GM21526 (cell line): ENCODE data around the gene PLEKHA5.
"Not testable (repeated sequence)": the region's sequence is repeated elsewhere in the genome, so short reads cannot be mapped to it uniquely, and the experiment has no call there.

Experiments used
- ATAC-seq: cut with Tn5 transposase; IDR thresholded peaks from one replicate; pipeline ENCODE4 v1.9.1; 2021; ENCODE audit warnings: moderate library complexity; ENCODE audit not compliant: unreplicated experiment, low FRiP score

Gene PLEKHA5

GRCh38 chr12:19273482-19274330 is 144.2 kb downstream of the PLEKHA5 start:
- no peak for ATAC-seq

GRCh38 chr12:19276767-19277166 is 147.2 kb downstream of the PLEKHA5 start:
- ATAC-seq = no peak

GRCh38 chr12:19277711-19278110 is 148.2 kb downstream of the PLEKHA5 start:
- ATAC-seq = no peak

GRCh38 chr12:19278407-19278806 is 148.9 kb downstream of the PLEKHA5 start:
- no peak for ATAC-seq

GRCh38 chr12:19282133-19282699 is 152.7 kb downstream of the PLEKHA5 start:
- ATAC-seq = no peak

GRCh38 chr12:19284658-19285057 is 155.1 kb downstream of the PLEKHA5 start:
- no peak for ATAC-seq

GRCh38 chr12:19285793-19286448 is 156.4 kb downstream of the PLEKHA5 start:
- ATAC-seq = no peak

- ATAC-seq = no peak
These were observed 157.8 kb downstream of the PLEKHA5 start for GRCh38 chr12:19287302-19287701.

GRCh38 chr12:19288161-19288560 is 158.6 kb downstream of the PLEKHA5 start:
- no peak for ATAC-seq

GRCh38 chr12:19288603-19289244 is 159.2 kb downstream of the PLEKHA5 start:
- no peak for ATAC-seq

- no peak for ATAC-seq
These were observed 169.5 kb downstream of the PLEKHA5 start for GRCh38 chr12:19298836-19299605.

- no peak for ATAC-seq
These were observed 170.2 kb downstream of the PLEKHA5 start for GRCh38 chr12:19299765-19300164.

- ATAC-seq = no peak
These were observed 171.7 kb downstream of the PLEKHA5 start for GRCh38 chr12:19301223-19301622.

- ATAC-seq = no peak
These were observed 172.2 kb downstream of the PLEKHA5 start for GRCh38 chr12:19301688-19302087.

- no peak for ATAC-seq
These were observed 172.6 kb downstream of the PLEKHA5 start for GRCh38 chr12:19302100-19302640.

- no peak for ATAC-seq
These were observed 174.0 kb downstream of the PLEKHA5 start for GRCh38 chr12:19303496-19303895.

- no peak for ATAC-seq
These were observed 174.7 kb downstream of the PLEKHA5 start for GRCh38 chr12:19304149-19304750.

GRCh38 chr12:19305621-19306020 is 176.1 kb downstream of the PLEKHA5 start:
- ATAC-seq = not testable (repeated sequence)

GRCh38 chr12:19306366-19306765 is 176.8 kb downstream of the PLEKHA5 start:
- ATAC-seq = no peak

- no peak for ATAC-seq
These were observed 177.9 kb downstream of the PLEKHA5 start for GRCh38 chr12:19307451-19307850.
